A549 treated with AZD9567 at 1 μM for 4 hours (cell line): Measurements from ENCODE around the gene CAMSAP2. TPM values are rescaled to one million over a fixed set of nuclear protein-coding genes. Genes with fewer than 3 reads are reported as not detected.

Source experiments
- total RNA-seq: library from RNA; stranded (reverse); fragments of 200-300 nt; extraction: Qiagen RNA extraction; gene quantifications from 5 replicates; pipeline ENCODE4 v1.2.3, GENCODE V29; 2022; ENCODE audit not compliant: insufficient read depth

The CAMSAP2 gene, protein sequence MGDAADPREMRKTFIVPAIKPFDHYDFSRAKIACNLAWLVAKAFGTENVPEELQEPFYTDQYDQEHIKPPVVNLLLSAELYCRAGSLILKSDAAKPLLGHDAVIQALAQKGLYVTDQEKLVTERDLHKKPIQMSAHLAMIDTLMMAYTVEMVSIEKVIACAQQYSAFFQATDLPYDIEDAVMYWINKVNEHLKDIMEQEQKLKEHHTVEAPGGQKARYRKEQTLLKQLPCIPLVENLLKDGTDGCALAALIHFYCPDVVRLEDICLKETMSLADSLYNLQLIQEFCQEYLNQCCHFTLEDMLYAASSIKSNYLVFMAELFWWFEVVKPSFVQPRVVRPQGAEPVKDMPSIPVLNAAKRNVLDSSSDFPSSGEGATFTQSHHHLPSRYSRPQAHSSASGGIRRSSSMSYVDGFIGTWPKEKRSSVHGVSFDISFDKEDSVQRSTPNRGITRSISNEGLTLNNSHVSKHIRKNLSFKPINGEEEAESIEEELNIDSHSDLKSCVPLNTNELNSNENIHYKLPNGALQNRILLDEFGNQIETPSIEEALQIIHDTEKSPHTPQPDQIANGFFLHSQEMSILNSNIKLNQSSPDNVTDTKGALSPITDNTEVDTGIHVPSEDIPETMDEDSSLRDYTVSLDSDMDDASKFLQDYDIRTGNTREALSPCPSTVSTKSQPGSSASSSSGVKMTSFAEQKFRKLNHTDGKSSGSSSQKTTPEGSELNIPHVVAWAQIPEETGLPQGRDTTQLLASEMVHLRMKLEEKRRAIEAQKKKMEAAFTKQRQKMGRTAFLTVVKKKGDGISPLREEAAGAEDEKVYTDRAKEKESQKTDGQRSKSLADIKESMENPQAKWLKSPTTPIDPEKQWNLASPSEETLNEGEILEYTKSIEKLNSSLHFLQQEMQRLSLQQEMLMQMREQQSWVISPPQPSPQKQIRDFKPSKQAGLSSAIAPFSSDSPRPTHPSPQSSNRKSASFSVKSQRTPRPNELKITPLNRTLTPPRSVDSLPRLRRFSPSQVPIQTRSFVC (N-terminal part only)
- 16.9 to 27.9 TPM (median 20.1 TPM) in 5 replicates for total RNA-seq

DNA sequence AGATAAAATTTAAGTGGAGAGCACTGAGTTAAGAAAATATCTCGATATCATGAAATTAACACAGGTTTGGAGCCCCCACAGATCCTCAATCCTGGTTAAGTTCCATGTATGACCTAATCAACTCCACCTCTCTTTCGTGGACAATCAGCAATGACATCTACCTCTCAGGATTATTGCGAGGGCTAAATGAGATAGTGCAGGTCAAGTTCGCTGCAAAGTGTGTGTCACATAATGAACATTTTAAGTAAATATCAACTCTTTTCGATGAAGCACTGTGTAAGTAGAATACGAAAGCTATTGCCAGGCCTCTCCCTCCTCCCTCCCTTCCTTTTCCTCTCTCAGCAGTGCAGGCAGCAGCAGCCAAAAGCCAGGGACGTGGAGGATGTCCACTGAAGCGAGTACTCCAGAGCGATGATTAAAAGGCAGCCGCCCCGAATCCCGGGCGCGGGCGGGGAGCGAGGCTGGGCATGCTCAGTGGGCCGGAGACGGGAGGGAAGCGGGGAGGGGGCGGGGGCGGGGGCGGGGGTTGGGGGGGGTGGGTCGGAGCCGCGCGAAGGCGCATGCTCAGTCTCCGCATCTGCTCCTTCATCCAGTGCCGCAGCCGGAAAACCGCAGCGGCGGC is at the start of gene CAMSAP2:
TSS of gene CAMSAP2 (plus strand) at position 567 of the 622 bp plus-strand sequence. CDS start 935 bp downstream, outside the sequence.

DNA sequence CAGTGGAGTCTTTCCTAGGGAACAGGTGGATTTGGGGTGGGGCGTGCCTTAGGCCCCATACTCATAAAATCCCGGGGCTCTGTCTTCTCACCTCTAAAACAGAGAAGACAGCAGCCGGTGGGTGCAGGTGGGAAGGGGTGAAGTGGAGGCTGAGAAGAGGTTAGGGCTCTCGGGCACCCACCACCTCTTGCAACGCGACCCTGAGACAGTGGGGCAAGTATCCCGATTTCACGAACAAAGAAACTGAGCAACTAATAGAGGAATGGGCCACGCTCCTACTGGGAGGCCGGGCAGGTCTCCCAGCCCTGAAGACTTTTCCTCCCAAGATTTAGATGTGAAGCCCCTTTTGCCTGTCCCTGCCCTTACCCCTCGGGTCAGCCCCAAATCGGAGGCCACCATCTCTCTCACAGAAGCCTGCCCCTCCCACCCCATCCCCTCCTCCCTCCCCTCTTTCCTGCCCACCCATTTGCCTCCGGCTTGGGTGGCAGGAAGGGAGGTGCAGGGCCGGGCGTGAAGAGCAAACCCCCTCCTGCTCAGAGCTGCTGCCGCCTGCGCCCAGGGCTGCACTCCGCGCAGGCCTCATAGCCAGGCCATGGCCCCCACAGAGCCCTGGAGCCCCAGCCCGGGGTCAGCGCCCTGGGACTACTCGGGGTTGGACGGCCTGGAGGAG is 133.9 kb downstream of the CAMSAP2 start, which contains the start of gene GPR25:
TSS of gene GPR25 (plus strand) at position 536 of the 670 bp plus-strand sequence. CDS start at position 593, 57 bp downstream.

DNA sequence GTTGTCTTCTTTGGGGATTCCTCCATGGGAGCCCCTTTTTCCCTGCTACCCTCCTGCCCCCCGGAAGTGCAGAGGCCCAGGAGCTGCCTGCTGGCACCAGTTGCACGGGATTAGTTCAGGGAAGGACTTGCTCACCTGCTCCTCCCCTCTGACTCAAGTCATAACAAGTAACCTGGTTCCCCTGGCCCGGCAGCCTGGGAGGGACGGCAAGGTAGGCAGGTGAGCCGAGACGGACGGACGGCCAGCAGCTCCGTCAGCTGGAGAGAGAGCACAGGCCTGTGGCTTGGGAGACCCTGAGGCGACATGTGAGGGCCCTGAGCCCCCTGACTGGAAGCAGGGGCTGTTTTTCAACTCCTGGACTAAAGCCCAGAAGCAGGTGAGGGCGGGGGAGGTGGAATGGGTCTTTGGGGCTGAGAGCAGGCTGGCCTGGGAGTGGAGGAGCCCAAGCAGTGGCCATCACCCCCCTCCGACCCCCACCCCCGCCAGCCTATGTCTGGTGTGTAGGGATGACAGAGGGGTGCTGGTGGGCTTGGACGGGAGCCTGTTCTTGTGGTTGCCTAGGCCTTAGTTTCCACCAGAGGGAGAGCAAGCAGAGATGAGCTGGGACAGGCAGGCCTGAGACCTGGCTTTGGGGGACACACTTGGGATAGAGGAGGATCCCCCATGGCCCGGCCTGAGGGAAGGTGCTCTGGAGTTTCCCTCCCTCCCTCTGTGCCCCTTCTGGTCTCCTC is 156.2 kb downstream of the CAMSAP2 start, which contains the start of gene INAVA:
TSS of gene INAVA (plus strand) at position 189 of the 731 bp plus-strand sequence. CDS start 3,501 bp downstream, outside the sequence.

Other genes with a start within 250 kb of the CAMSAP2 start
- 6.9 to 12.8 TPM (median 10.2 TPM) in 5 replicates for gene KIF14, start 118.1 kb upstream of the CAMSAP2 start, total RNA-seq
- gene DDX59, start 69.0 kb upstream of the CAMSAP2 start, total RNA-seq = 10.7 to 14.5 TPM (median 13.5 TPM) in 5 replicates
- gene GPR25, start 134.1 kb downstream of the CAMSAP2 start, total RNA-seq = not detected in 5 replicates
- 29.7 to 43.4 TPM (median 35.7 TPM) in 5 replicates for gene INAVA, start 156.0 kb downstream of the CAMSAP2 start, total RNA-seq